Amniotic epithelial cell (primary cell): ENCODE results near the gene HPS5.

Experiments
- DNase-seq: peaks from one replicate; pipeline ENCODE4 v3.0.0-alpha.2; 2010; ENCODE audit warnings: low read depth

HPS5 gene

GRCh38 chr11:18317551-18317950 is 4.4 kb downstream of the HPS5 start:
- no peak for DNase-seq

- DNase-seq = no peak
These were observed 6.0 kb downstream of the HPS5 start for GRCh38 chr11:18315893-18316292.

- peak; percentile 53 for DNase-seq
These were observed 7.0 kb downstream of the HPS5 start for GRCh38 chr11:18314784-18315523.

DNA sequence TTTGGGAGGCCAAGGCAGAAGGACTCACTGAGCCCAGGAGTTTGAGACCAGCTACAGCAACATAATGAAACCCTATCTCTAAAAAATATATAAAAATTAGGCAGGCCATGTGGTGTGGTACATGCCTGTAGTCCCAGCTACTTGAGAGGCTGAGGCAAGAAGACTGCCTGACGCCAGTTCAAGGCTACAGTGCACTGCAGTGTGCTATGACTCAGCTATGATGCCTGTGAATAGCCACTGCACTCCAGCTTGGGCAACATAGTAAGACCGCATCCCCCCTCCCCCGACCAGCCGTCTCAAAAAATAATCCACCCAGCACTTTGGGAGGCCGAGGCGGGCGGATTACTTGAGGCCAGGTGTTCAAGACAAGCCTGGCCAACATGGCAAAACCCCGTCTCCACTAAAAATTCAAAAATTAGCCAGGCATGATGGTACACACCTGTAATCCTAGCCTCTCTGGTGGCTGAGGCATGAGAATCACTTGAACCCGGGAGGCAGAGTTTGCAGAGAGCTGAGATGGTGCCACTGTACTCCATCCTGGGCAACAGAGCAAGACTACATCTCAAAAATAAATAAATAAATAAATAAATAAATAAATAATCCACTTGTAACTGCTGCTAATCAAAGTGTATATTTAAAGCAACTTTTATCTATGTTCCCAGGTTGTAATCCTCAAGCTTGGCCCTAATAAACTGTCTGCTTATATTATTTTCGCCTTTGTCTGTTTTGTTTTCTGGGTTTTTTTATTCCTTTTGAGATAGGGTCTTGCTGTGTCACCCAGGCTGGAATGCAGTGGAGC is 7.8 kb downstream of the HPS5 start:
- DNase-seq = peak; percentile 81

GRCh38 chr11:18312663-18313420 is 9.1 kb downstream of the HPS5 start:
- DNase-seq = peak; percentile 84

- DNase-seq = peak; percentile 43
These were observed 9.9 kb downstream of the HPS5 start for GRCh38 chr11:18312012-18312411.

DNA sequence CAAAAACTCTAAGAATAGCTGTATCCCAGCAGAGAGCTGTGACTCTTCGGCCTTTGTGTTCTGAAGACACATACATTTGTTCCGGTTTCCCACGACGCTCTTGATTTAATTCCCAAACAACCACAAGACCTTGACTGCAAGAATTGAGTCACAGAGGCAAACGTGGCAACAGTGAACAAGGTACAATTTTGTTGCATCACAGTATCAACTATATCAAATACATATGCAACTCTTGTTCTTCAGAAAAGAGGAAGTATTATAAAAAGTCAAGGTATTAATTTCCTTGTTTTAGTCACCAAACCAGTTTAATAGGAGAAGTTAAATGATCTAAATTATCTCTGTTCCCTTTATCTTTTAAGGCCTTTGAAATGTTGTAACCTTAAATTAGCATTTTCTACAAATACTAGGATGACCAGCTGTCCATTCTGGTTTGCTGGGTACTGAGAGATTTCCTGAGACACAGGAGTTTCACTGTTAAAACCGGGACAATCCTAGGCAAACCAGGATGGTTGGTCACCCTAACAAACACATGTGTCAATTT is 11.1 kb downstream of the HPS5 start:
- DNase-seq = peak; percentile 94

GRCh38 chr11:18309691-18310090 is 12.2 kb downstream of the HPS5 start:
- DNase-seq = peak; percentile 42

DNA sequence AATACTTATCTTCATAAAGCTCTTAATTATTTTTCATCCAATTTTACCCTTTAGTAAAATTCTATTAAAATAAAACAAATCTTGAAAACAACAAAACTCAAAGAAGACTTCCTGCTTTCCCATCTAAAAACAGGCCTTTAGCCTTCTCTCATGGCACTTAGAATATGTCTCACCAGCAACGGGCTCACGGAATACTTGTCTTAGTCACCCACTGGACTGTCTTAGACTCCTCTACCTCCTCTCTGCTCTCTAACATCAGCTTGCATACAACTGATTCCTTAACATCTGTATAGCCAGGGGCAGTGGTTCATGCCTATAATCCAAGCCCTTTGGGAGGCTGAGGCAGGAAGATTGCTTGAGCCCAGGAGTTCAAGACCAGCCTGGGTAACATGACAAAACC is 13.7 kb downstream of the HPS5 start:
- DNase-seq = no peak

- no peak for DNase-seq
These were observed 14.3 kb downstream of the HPS5 start for GRCh38 chr11:18307461-18308139.

DNA sequence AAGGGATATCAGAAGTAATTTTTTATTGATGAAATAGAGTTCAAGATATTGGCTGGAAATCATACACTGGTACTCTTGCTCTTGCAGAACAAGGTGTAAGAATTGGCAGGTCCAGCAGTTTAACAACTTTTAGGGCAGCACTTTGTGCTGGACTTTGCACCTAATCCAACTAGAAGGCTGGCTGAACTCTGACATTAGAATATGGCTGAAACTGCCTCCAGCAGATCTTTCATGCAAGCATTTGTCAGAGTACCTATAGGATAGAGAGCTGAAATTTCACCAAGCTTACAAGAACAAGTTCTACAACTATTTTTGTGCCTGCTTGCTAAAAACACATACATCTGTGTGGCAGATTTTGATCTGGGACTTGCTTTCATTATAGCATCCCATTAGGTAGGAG is 17.2 kb downstream of the HPS5 start:
- DNase-seq = no peak

- DNase-seq = no peak
These were observed 22.2 kb downstream of the HPS5 start for GRCh38 chr11:18299721-18300120.

DNA sequence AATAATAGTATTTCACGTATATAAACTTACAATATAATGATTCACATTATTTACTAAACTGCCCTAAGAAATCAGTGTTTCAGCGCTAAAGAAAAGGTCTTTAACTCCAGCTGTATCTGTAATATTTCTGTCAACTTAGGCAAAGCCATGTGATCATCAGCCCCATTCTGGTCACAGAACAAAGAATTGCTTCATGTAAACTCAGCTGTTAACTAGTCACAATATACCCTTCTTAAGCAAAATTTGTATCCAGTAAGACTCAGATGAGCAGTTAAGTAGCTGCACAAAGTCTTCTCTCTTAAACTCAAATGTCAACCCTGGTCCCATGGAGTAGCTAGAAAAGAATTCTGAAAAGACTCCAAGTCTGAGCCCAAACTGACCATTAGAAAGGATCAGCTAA is 26.6 kb downstream of the HPS5 start:
- no peak for DNase-seq

GRCh38 chr11:18294862-18295261 is 27.1 kb downstream of the HPS5 start:
- no peak for DNase-seq

- DNase-seq = no peak
These were observed 33.0 kb downstream of the HPS5 start for GRCh38 chr11:18288911-18289310.

- DNase-seq = no peak
These were observed 36.1 kb downstream of the HPS5 start for GRCh38 chr11:18285841-18286240.

DNA sequence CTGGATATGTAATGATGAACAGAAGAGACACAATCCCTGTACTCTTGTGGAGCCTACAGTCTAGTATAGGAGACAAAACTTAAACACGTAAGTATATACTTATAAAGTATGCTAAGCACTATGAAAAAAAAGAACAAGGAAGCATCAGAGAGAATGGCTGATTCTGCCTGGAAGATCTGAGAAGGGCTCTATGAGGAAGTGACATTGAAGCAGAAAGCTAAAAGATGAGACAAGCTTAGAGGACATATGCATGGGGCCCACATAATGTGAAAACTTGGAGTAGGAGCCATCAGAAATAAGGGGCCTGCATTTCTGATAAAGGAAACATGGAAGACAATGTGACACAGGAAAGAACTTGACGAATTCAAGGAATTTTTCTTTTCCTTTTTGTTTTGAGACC is 39.3 kb downstream of the HPS5 start:
- DNase-seq = no peak

GRCh38 chr11:18280438-18281045 is 41.4 kb downstream of the HPS5 start:
- no peak for DNase-seq

- peak; percentile 77 for DNase-seq
These were observed 44.2 kb downstream of the HPS5 start for GRCh38 chr11:18277565-18278271.

- no peak for DNase-seq
These were observed 50.7 kb downstream of the HPS5 start for GRCh38 chr11:18271206-18271605.

DNA sequence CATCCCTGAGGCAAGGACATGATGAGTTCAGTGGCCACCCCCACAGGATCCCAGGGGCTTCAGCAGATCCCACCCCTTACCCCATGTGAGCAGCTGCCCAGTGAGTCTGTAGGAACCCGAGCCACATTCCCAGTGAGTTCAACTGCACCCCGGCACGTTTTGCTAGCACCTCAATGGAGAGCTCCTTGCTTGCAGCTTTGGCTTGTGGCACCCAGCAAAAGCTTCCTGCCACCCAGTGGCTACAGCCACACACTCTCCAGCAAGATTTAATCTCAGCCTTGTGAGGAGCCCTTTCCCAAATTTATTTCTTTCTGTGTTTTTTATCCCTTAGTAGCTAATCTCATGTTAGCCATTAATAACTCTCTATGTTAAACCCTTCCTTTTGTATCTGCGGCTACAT is 51.8 kb downstream of the HPS5 start:
- DNase-seq = no peak
